Breast epithelium (tissue), 4 donors: Measurements from ENCODE around the gene SPRED2. TPM values are rescaled to one million over a fixed set of nuclear protein-coding genes. Genes with fewer than 3 reads are reported as not detected.

Experiments
- DNase-seq, 2 donors: peaks; one replicate each; pipeline ENCODE4 v3.0.0-alpha.2; 2019; ENCODE audit warnings: low spot score in 2 of 2
- H3K27ac ChIP-seq, 2 donors: fragments of 200-600 bp; sonication (generic) in 1 of 2; one replicate each; pipeline ENCODE4 v1.5.1; 2016 to 2019; ENCODE audit warnings: mild to moderate bottlenecking in 1 of 2
- H3K27me3 ChIP-seq, 2 donors: fragments of 200-600 bp; sonication (generic) in 1 of 2; one replicate each; pipeline versions ENCODE4 v1.5.1 to v1.6.0; 2017 to 2019; ENCODE audit warnings: control low read depth in 1 of 2, mild to moderate bottlenecking in 1 of 2
- H3K36me3 ChIP-seq: fragments of 200-600 bp; one replicate; pipeline ENCODE4 v1.5.1; 2019
- H3K4me1 ChIP-seq, 2 donors: fragments of 200-600 bp; sonication (generic); one replicate each; pipeline ENCODE4 v1.5.1; 2016 to 2019; ENCODE audit warnings: control low read depth in 1 of 2
- H3K4me3 ChIP-seq, 3 donors: fragments of 200-600 bp; sonication (generic); 1 replicate in 2 of 3; 2 replicates in 1 of 3; pipeline ENCODE4 v1.5.1; 2016 to 2019; ENCODE audit warnings: mild to moderate bottlenecking in 3 of 3, moderate library complexity in 2 of 3
- H3K9me3 ChIP-seq, 2 donors: fragments of 200-600 bp; sonication (generic) in 1 of 2; one replicate each; pipeline ENCODE4 v1.5.1; 2016 to 2019; ENCODE audit warnings: control low read depth in 1 of 2
- POLR2A ChIP-seq: fragments of 450-650 bp; IDR thresholded peaks from one replicate; pipeline ENCODE4 v1.6.1; 2016; ENCODE audit warnings: antibody characterized with exemption, mild to moderate bottlenecking, moderate library complexity
- POLR2AphosphoS5 ChIP-seq, 3 donors: sonication (generic); formaldehyde crosslinking; IDR thresholded peaks; one replicate each; pipeline ENCODE4 v1.6.1; 2017; ENCODE audit warnings: antibody characterized with exemption in 3 of 3
- intact Hi-C: fragments of 100-400 bp; cut with DNase I; formaldehyde crosslinking; loops from one replicate; pipeline ENCODE4 v1.15.1; 2023; ENCODE audit warnings: low total_unique reads
- total RNA-seq, 3 donors: library from RNA; depleted of rRNA; stranded (reverse); fragments of >200 nt; gene quantifications; one replicate each; pipeline ENCODE4 v1.1.0, GENCODE V29; 2016
- TF ChIP-seq, protein P1 (sequence below), 3 donors: fragments of 450-650 bp; IDR thresholded peaks; one replicate each; pipeline ENCODE4 v1.5.1; 2016 to 2017; ENCODE audit warnings: antibody characterized with exemption in 3 of 3, mild to moderate bottlenecking in 3 of 3, moderate library complexity in 3 of 3

Gene SPRED2
- total RNA-seq, 3 donors from 2014 or later, result 14.6 to 25.2 (median 25.2) TPM

DNA sequence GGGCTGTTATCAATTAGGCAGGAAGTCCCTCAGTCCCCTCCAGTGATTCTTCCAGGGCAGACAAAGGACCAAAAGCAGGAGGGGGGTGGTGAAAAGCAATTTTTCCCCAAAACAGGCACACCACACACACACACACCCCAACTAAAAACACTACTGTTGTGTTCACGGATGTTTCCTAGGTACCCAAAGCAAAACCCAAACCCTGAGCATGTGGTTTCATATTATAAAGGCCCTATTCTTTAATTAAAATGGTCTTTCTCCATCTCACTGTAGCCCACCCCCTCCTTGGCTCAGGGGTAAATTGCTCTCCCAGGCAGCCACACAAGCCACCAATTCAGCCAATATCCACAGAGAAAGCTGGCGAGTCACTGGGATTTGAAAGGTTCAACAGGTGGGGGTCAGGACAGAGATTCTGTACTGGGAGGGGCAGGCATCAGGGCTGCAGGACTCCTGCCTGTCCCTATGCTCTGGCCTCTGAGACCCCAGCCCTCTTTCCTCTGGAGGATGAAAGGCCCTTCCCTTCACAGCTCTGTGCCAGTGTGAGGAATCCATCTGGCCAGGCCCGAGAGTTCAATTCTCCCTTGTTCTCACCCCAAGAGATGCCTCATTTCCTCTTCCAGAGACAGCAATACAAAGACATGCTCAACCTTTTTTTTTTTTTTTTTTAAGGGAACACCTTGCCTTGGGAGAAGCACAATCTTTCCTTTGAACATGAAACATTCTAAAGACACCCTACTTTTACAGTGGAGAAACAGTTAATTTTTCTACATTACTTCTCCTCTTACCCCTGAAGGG is 43.6 kb downstream of the SPRED2 start:
- H3K27ac ChIP-seq, result peak overlapping the region; percentile 73 to 87
- TF ChIP-seq POLR2A (no peak), POLR2AphosphoS5 (IDR thresholded peaks at IDR 0.05) (no peak)
- TF ChIP-seq, protein P1, sequence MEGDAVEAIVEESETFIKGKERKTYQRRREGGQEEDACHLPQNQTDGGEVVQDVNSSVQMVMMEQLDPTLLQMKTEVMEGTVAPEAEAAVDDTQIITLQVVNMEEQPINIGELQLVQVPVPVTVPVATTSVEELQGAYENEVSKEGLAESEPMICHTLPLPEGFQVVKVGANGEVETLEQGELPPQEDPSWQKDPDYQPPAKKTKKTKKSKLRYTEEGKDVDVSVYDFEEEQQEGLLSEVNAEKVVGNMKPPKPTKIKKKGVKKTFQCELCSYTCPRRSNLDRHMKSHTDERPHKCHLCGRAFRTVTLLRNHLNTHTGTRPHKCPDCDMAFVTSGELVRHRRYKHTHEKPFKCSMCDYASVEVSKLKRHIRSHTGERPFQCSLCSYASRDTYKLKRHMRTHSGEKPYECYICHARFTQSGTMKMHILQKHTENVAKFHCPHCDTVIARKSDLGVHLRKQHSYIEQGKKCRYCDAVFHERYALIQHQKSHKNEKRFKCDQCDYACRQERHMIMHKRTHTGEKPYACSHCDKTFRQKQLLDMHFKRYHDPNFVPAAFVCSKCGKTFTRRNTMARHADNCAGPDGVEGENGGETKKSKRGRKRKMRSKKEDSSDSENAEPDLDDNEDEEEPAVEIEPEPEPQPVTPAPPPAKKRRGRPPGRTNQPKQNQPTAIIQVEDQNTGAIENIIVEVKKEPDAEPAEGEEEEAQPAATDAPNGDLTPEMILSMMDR (IDR thresholded peaks at IDR 0.05), result no peak
- H3K9me3 ChIP-seq, result no peaks in the 10 kb centered on the region
- H3K4me1 ChIP-seq, result peaks cover 3 to 10% of the 10 kb centered on the region in 2 donors
- H3K36me3 ChIP-seq, result no peaks in the 10 kb centered on the region
- no peaks in the 10 kb centered on the region for H3K27me3 ChIP-seq
- intact Hi-C loops, result no loop called here
- H3K4me3 ChIP-seq, result no peak overlapping the region
- DNase-seq, result no peak

DNA sequence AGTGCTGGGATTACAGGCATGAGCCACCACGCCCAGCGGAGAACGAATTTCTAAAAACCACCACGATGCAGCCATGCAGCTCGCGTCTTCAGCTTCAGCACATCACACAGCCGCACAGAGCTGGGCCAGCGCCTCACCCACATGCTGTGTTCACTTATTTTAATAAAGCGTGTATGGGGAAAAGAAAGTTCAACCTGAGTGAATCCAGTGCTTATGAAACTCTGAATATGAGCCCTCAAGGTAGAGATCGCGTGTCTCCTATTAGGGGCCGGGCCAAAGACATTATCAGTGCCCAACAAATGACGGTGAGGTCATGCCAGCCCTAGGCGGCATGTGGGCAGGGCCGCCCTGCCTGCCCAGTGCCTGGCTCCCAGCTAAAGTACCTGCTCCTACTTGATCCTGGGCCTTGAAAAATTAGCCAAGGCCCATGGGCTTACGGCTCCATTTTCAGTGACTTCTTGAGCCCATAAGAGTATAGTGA is 44.3 kb downstream of the SPRED2 start:
- H3K4me3 ChIP-seq, result no peak overlapping the region
- peaks cover 8 to 13% of the 10 kb centered on the region in 2 donors for H3K4me1 ChIP-seq
- TF ChIP-seq POLR2AphosphoS5 (IDR thresholded peaks at IDR 0.05), result no peak
- no peak for TF ChIP-seq POLR2A
- TF ChIP-seq, protein P1 (IDR thresholded peaks at IDR 0.05), result no peak
- DNase-seq, result peak; percentile 54 to 62
- no peaks in the 10 kb centered on the region for H3K36me3 ChIP-seq
- H3K27ac ChIP-seq, result peak overlapping the region; percentile 73 to 87
- no peaks in the 10 kb centered on the region for H3K9me3 ChIP-seq
- intact Hi-C loops, result no loop called here
- no peaks in the 10 kb centered on the region for H3K27me3 ChIP-seq

DNA sequence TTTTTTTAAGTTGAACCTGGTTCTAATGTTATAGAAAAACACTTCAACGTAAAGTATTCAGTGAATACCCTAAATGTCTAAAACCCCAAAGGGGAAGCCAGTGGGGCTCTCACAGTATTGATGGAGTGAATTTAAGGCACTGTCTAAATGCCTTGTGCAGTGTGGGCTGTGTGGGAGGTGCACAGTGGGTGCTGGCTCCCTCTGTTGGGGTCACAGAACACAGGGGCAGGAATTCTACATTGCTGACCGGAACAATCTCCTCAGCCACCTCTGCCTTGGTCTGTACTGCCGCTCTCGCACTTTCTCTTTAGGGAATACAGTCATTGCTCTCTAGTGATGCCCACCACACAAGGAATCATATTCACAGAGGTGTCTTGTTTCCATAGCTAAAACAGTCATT is 45.4 kb downstream of the SPRED2 start:
- Histone ChIP-seq H3K4me3 (no peak overlapping the region), H3K27ac (peak overlapping the region in 1 of 2 donors; percentile 34), H3K4me1 (peaks cover 14 to 17% of the 10 kb centered on the region in 2 donors), H3K36me3 (no peaks in the 10 kb centered on the region), H3K9me3 (no peaks in the 10 kb centered on the region), H3K27me3 (no peaks in the 10 kb centered on the region)
- no peak for DNase-seq
- intact Hi-C loops, result no loop called here
- TF ChIP-seq POLR2A (no peak), POLR2AphosphoS5 (IDR thresholded peaks at IDR 0.05) (no peak)
- TF ChIP-seq, protein P1 (IDR thresholded peaks at IDR 0.05), result no peak

DNA sequence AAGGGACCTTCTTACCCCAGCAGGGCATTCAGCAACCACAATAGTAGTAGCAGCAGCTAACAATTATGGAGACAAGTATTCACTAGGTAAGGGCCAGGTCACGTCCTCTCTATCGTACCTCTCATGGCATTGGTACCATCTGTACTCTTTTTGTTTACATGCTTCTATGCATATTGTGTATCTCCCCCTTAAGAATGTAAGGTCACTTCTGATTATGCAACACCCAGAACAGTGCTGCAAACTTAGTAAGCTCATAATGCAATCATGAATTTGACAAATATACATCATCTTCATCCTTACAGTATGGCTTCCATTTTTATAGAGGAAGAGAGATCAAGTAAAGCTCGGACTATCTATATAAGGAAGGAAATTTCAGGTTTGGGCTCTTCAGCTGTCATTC is 46.1 kb downstream of the SPRED2 start:
- no peaks in the 10 kb centered on the region for H3K36me3 ChIP-seq
- no peaks in the 10 kb centered on the region for H3K27me3 ChIP-seq
- H3K9me3 ChIP-seq, result no peaks in the 10 kb centered on the region
- no peak overlapping the region for H3K27ac ChIP-seq
- TF ChIP-seq, protein P1 (IDR thresholded peaks at IDR 0.05), result no peak
- TF ChIP-seq POLR2A (no peak), POLR2AphosphoS5 (IDR thresholded peaks at IDR 0.05) (no peak)
- intact Hi-C loops, result no loop called here
- DNase-seq, result no peak
- peaks cover 17 to 18% of the 10 kb centered on the region in 2 donors for H3K4me1 ChIP-seq
- H3K4me3 ChIP-seq, result no peak overlapping the region
